Activated CD4-positive, alpha-beta T cell treated with anti-CD3 and anti-CD28 coated beads for 4 hours (primary cell): ENCODE measurements around the gene KRTAP5-1.
A peak's percentile ranks its signal among the peaks of the same experiment; 100 is the strongest.

Experiments
- DNase-seq, 2 donors: peaks; one replicate each; pipeline ENCODE4 v3.0.0-alpha.2; 2020

Gene KRTAP5-1

DNA sequence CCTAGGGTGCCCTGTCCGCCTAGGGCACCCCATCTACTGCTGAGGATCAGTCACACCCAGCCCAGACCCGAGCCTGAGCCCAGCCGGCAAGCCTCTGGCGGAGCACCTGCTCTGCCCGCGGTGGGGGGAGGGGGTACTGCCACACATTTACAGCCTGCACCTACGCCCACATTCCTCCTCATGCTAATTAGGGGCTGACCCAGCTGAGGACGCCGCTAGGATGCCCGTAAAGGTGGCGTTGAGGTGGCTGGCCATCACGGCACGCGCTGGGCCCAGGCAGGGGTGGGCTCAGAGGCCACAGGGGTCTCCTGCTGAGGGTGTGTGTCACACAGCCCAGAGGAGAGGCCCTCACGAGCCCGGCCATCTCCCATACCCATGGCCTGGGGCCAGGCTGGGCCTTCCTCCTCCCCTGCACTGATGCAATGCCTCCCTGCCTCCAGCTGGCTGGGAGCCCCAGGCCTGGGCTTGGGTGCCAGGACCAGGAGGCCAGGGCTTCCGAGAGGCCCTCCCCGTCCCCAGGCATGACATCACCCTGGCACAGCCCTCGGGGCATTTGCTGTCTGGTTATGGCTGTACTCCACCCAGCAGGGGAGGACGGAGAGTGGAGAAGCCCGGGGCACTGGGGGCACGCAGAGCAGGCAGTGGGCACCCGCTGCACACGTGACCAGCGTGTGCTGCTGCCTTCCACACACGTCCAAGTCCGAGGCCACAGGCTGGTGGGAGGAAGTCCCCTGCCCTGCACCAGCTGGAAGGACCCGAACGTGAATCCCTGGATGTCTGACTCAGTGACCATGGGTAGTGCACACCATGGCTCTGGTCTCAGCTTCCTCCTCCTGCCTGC, 25.8 kb downstream of the KRTAP5-1 start:
- peak in 1 of 2 donors; percentile 31 for DNase-seq

DNA sequence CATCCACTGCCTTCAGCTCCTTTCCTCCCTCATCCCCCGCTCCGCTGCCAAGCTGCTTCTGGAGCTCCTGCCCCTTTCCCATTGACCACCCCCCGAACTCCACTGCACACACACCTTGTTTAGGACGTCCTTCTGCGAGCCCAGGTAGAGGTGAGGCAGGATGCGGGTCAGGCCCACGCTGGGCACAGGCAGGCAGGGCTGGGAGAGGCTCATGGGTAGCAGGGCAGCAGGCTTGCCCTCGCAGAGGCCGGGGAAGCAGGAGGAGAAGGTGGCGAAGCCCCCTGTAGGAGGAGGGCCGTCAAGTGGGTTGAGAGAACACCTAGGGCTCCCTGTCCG, 26.3 kb downstream of the KRTAP5-1 start:
- no peak for DNase-seq

DNA sequence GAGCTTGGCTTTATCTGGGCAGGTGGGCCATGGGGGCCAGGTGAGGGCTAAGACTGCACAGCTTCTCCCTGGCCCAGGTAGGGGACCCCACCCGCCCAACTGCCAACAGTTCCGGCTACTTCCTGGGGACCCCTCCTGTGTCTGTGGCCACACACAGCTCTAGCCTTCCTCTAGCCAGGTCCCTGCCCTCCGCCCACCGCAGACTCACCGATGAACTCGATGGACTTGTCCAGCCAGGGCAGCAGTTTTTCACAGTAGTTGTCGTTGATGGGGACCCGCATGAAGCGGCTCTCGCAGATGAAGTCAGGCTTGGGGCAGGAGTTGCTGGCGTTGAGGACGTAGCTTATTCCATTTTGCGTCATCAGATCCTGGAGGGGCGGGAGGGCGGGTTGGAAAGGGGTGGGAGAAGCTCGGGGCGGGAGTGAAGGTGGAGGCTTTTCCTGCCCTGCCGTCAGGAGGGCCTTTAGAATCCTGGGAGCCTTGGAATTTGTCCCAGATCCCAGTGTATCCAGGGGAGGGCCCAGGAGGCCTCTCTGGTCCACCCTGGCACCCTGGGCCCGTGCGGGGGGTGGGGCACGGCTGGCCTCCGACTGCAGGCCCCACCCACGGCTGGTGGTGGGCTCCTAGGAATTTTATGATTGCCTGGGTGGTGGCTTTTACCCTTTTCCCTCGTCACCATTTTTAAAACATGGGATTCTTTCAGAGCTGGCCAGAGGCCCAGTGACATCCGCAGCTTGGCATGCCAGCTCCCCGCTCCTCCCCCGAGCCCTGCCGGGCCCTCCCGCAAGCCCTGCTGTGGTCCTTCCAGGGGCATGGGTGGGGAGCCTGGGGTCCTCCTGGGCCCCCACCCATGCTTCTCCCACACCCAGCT, 26.9 kb downstream of the KRTAP5-1 start:
- no peak for DNase-seq

DNA sequence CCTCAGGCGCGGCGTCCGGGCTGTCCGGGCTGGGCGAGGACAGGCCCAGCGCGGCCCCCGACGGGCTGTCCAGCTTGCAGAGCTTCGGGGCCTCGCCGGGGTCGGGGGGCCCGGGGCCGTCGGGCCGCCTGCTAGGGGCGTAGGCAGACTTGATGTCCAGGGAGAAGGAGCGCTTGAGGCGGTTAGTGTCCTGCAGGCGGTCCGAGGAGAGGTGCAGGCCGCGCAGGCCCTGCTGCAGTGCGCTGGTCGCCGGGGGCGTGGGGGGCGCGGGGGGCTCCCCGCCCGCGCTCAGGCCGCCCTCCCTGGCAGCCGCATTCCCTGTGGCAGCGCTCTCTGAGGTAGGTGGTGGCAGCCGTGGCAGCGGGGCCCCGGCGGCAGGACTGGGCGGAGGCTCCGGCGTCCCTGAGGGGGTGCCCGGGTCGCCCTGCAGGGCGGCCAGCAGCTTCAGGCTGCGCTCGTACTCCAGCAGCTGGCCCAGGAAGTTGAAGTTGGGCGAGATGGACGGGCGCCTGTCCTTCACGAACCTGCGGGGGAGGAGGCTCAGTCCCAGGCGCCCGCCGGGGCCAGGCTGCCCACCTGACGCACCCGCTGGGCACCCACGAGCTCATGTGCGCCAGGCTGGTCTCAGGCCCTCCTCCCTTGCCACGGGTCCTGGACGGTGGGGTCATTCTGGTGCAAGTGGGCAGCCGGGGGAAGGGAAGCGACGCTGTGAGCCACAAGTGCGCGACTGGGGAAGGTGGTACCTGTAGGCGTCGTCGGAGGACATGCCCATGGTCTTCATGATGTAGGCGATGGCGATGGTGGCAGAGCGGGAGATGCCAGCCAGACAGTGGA, 27.8 kb downstream of the KRTAP5-1 start:
- DNase-seq: no peak

DNA sequence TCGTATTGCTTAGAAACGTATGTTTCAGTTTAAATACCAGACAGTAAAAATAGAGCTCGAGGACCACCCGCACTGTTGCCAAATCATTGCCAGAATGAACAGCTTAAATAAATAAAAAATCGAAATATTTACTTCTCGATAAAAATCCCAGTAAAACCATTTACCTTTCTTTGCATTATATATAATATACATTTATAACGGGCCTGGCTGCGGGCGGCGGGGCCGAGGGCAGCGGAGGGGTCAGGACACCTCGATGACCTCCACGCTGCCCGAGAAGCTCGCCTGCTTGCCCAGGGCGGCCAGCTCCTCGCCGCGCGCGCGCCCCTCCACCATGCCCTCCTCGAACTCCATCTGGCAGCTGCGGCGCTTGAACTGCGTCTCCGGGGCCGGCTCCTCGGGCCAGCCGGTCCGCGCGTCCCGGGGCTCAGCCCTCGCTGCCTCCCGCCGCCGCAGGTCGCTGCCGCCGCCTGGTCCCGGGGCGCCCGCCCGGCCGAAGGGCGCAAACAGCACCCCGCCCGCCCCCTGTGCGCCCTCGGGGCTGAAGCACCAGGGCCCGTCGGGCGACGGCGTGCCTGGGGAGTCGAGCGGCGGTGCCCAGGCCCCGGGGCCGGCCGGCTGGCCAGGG, 28.7 kb downstream of the KRTAP5-1 start:
- no peak for DNase-seq

DNA sequence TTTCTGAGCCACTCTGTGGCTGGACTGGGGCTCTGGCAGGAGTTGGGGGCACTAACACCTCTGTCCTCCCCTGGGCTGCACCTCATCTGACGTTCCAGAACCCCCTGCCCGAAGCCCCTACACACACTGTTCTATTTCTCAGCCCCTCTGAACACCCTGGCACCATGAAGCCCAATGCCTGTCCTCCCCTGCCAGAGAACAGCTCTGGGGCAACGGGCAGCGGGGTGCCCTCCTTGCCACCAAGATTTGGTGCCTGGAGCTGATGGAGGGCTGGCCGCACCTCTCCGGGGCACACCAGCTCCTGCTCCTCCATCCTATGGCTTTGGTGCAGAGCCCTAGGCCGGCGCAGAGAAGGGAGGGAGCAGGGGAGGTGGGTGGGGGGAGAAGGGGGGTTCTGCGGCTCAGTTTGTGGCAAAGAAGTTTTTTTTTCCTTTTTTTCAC, 29.4 kb downstream of the KRTAP5-1 start:
- no peak for DNase-seq

DNA sequence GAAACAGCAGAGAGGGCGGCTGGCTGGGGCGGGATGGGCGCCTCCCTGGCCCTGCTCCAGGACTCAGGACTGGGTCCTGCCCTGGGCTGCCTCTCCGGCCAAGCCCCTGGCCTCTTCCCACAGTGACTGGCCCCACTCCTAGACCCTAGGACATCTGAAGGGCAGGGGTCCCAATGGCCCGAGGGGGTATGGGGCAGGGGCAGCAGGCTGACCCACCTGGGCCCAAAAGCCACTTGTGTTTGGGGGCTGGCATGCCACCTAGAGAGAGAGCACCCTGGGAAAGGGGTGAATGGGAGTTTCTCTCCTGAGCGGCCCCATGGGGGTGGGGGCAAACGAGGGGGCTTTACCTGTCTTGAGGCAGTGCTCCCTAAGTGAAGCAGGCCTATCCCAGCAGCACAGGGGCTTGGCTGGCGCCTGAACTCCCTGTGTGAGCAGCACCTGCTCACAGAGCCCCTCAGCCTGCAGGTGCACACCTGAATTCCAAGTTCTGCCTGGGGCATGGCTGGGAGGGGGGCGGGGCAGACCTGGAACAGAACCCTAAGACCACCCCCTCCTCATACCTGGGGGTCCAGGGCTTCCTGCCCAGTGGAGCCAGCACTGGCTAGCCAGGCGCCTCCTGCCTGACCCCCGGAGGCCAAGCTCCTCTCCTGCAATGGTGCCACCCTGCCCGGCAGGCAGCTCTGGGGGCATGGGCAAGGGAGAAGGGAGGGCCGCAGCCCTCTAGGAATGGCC, 29.9 kb downstream of the KRTAP5-1 start:
- no peak for DNase-seq

DNA sequence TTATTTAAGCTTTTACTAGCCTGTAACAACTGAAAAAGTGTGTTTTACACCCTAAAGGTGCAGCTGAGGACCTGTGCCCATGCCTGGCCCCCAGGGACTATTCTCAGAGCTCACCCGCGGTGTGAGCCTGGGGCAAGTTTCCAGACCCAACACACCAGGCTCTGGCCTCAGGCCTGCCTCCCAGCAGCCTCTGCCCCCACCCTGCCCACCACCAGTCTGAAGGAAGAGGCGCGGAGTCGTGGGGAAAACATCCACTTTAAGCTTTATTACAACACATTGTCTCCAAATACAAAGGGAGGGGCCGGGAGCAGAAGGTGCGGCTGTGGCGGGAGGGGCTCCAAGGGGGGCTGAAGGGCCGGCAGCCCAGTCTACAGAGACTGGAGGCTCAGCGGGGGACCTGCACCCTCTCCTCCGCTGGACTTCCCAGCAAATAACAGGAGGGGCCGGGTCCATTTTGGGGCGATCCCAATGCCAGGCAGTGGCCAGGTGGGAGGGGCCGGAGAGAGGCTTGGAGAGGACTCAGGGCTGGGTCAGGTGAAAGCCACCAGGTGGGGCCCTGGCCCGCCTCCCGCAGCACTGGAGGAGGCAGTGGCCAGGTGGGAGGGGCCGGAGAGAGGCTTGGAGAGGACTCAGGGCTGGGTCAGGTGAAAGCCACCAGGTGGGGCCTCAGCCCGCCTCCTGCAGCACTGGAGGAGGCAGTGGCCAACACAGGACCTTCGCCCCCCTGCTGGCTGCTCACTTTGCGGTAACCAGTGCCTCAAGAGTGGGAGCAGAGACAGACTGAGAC, 31.1 kb downstream of the KRTAP5-1 start:
- no peak for DNase-seq

DNA sequence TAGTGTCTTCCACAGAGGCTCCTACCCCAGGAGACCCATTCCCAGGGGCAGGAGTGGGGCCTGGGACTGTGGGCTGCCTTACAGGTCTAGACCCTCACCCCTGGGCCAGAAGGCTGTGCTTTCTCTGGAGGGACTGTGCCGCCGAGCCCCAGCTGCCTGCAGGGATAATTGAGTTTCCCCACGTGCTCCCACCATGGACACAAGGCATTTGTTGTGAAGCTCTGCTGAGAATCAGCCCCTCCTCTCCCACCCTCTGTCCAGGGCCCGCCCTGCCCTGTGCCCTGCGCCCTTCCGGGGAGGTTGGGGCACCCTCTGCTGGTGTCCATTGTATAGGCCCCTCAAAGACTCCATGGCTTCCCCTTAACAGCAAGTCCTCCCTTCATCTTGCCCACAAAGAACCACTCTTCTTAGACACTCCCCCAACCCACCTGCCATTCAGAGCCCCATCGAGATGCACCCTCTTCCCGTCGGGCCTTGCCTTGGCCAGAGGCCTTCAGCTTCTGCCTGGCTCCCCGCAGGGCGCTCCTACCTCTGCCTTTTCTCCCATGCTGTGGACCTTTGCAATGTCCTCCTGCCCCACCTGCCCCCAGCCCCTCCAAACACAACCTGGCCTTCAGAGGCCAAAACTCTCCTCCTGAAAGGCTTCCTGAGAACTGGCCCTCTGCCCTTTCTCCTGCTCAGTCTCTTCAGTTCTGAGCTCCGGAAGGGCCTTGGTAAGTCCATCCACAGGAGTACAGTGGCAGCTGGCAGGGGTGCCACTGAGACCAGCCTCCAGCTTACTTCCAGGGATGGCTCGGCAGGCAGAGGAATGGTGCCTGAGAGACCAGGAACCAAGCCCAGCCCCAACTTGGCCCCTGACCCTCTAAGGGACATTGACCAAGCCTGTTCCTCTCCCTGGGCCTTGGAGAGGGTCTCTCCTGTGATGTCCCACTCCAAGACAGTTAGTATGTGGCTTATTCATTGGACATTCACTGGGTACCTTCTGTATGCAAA, 35.4 kb downstream of the KRTAP5-1 start:
- DNase-seq: no peak

DNA sequence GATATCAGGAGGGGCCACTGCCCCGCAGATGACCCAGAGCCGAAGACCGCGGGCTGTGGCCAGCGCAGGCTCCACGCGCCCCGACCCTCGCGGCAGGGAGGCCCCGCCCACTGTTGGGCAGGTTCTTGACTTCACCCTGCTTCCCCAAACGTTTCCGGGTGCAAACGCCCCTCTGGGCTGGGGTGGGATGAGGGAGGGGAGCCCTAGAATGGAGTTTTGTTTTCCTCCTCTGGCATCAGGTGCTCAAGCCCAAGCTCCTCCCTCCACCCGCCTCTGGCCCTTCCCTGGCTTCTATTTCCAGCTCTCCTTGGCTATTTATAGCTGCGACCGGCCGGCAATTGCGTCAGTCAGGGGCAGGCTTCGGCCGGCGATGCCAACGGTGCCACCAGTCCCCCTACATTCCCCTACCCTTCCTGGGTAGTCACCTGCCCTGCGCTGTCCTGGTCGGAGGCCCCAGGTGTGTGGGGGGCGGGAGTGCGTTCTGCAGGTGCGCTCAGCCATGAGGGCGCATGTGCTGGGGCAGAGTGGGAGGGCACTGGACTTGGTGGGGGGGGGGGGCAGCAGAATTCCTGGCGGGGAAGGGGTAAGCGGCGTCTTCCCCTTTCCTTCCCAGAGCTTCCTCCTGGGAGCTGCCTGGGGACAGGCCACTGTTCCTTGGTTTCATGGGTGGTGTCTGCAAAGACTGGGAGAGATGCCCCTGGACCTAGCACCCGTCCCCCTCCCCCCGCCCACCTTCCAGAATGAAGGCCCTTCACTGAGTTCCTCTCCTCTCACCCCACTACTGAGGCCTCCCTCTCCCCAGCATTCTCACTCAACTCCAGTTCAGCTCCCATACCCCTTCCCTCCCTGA, 36.6 kb downstream of the KRTAP5-1 start:
- DNase-seq: no peak

DNA sequence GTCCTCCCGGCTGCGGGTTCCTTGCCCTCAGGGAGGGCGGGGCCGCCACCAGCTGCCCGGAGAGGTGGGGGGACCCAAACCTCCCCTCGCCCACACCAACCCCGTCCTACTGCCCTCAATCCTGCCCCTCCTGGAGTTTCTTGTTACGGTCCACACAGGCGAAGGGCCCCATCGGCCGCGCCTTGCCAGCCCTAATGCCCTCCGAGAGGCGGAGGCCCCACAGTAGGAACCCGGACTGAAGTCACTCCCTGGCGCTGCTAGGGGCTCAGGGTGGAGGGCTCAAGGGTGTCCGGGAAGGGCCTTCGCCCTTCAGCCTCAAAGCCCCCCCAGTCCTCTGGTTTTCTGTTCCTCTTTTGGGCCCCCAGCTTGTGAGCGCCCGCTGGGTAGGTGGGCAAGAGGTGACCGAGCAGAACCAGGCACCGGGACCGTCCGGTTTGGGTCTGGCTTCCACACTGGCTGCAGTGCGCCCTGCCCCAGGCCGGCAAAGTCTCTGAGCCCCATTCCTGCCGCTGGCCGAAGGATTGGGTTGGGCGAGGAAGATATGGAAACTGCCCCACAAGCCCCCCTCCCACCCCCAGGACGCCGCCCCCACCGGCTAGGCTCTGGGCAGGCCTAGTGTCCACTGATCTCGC, 37.5 kb downstream of the KRTAP5-1 start:
- no peak for DNase-seq

DNA sequence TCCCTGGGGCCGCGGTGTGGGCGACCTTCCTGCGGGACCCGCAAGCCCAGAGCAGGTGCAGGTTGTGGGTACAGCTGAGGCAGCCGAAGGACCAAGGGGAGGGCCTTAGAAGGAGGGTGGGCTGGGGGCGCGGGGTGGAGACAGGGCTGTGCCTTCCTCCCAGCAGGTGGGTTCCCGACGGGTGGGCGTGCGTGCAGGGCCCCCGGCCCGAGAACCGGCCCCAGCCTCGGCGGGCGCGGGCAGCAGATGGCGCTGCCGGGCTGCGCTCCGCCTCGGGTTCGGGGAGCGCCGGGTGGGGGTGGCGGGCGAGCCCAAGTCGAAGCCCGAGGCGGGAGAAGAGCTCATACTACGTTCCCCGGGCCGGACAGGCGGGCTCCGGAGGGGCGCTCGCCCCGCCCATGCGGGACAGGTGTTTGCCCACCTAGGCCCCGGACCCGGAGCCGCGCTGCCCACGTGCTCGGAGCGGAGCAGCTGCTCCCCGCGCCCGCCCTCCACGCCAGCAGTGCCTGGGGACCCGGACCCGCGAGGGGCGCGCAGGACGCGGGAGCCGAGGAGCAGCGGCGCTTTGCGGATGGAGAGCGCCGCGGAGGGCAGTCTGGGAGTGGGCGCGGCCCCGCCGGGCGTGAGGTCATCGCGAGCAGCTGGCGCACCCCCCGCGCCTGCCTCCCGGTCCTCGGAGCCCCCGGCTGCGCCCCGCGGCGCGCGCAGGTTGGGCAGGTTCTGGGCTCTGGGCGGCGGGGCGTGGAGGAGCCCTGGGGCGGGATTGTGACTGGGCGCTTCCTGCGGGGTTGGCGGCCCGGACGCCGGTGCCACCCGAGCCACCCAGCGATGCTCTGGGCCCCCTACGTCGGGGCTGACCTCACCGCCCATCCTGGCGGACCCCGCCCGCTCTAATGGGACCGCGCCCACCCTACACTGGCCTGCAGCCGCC, 38.3 kb downstream of the KRTAP5-1 start:
- DNase-seq: peak; percentile 40 to 50

DNA sequence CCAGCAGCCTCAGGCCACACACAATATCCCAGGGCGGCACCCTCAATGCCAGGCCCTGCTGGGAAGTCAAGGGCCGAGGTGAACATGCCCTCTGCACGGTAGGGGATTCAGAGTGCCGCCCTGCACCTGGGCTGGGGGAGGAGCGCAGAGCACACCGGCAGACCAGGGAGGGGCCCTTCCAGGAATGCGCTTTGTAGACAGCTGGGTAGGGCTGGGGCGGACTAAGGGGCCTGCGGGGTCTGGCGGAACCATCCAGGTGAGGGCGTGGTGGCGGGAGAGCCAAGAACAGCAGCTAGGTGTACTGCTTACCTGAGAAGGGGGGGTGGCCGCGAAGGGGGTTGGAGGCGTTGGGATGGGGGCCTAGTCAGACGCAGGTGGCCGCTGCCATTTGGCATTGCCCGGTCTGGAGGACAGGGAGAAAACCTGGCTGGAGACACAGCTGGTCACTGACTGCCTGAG, 39.0 kb downstream of the KRTAP5-1 start:
- no peak for DNase-seq

DNA sequence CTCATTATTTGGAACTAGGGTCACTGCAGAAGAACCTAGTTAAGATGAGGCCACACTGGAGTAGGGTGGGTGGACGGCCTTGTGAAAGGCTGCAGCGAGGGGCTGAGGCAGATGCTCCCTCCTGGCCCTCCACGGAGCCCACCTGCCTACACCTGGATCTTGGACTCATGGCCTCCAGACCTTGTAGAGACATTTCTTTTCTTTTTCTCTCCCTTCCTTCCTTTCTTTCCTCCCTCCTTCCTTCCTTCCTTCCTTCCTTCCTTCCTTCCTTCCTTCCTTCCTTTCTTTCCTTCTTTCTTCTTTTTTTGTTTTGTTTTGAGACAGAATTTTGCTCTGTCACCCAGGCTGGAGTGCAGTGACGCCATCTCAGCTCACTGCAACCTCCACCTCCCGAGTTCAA, 39.7 kb downstream of the KRTAP5-1 start:
- DNase-seq: no peak

DNA sequence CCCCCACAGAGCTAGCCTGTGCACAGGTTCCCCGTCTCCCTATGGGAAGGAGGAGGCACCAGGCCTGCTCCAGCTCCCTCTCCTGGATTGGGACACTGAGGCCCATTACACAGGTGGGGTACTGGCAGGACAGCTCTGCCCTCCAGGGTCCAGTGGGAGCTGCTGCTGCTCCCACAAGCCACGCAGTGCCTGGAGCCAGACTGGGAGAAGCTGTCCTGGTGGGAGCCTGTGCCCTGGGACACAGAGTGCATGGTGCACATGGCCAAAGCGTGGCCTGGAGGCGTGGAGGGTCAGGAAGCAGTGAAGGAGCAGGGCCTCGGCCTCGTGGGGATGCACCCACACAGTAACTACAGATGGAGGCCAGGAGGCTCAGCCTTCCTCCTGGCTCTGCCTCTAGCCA, 40.5 kb downstream of the KRTAP5-1 start:
- no peak for DNase-seq

DNA sequence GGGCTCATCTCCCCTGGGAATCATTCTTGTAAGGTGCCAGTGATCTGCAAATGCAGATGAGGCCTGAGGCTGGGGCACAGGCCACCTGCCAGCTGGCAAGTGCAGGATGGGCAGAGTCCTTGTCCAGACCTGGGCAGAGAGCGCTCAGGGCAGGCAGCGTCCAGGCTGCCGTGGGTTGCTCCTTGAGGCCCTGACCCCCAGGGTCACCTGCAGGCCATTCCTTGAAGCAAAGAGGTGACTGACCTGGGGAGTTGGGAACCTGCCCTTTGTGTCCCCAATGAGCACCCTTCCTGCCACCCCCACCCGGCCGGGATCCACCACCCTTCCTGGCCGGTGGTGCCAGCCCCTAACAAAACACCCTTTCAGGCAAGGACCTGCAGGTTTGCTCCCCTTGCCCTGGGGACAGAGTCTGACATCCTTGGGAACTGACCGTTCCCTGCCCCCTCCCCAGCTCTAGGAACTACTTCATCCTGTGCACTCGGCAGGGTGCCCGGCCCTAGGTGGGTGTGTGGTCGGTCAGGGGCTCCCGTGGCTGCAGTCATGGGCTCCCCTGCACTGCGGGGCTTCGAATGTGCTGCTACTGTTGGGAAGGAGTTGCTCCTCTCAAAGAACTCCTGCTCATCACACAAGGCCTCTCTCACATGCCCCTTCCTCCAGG, 41.3 kb downstream of the KRTAP5-1 start:
- DNase-seq: no peak

DNA sequence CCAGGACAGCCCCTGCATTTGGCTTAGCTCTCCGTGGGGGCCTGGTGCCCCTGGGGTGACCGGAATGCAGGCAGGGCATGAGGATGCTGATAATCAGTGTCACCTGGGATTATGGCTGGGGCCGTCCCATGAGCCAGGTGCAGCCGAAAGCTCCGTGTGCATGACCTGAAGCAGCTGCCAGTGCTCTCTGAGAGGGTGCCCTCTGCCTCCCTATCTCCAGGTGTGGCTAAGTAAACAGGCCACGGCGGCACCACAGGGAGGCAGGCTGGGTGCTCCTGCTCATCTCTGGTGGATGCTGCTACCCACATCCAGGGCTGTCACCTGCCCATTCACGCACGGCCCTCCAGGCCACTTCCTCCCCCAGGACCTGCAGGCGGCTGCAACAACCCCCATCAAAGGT, 42.8 kb downstream of the KRTAP5-1 start:
- no peak for DNase-seq
